Measurements from ENCODE around the gene OIT3. TPM values are rescaled to one million over a fixed set of nuclear protein-coding genes. Genes with fewer than 3 reads are reported as not detected.

OIT3 gene
- total RNA-seq, 4 donors from 2014 or later, result not detected

- no peak for DNase-seq (ENCODE audit: low spot score)
- ATAC-seq (ENCODE audit: low FRiP score), result no peak
- TF ChIP-seq, protein P1, sequence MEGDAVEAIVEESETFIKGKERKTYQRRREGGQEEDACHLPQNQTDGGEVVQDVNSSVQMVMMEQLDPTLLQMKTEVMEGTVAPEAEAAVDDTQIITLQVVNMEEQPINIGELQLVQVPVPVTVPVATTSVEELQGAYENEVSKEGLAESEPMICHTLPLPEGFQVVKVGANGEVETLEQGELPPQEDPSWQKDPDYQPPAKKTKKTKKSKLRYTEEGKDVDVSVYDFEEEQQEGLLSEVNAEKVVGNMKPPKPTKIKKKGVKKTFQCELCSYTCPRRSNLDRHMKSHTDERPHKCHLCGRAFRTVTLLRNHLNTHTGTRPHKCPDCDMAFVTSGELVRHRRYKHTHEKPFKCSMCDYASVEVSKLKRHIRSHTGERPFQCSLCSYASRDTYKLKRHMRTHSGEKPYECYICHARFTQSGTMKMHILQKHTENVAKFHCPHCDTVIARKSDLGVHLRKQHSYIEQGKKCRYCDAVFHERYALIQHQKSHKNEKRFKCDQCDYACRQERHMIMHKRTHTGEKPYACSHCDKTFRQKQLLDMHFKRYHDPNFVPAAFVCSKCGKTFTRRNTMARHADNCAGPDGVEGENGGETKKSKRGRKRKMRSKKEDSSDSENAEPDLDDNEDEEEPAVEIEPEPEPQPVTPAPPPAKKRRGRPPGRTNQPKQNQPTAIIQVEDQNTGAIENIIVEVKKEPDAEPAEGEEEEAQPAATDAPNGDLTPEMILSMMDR (IDR thresholded peaks at IDR 0.05), result no peak
Measured at GRCh38 chr10:72951760-72952159, 58.2 kb downstream of the OIT3 start.

DNA sequence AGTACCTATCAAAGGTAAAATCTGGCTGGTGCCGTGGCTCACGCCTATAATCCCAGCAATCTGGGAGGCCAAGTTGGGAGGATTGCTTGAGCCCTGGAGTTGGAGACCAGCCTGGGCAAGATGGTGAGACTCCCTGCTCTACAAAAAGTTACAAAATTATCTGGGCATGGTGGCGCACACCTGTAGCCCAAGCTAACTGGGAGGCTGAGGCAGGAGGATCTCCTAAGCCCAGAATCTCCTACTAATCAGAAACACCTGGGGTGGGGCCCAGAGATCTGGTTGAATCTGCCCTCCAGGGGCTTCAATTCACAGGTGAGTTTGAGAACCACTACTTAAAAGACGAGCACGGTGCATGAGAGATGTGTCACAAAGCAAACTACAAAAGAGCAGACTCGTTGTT lies 58.6 kb downstream of the OIT3 start:
- no peak for ATAC-seq (ENCODE audit: low FRiP score)
- TF ChIP-seq, protein P1 (IDR thresholded peaks at IDR 0.05), result no peak
- DNase-seq (ENCODE audit: low spot score), result no peak

- no peak for DNase-seq (ENCODE audit: low spot score)
- TF ChIP-seq, protein P1 (IDR thresholded peaks at IDR 0.05), result no peak
- no peak for ATAC-seq (ENCODE audit: low FRiP score)
Measured at GRCh38 chr10:72952642-72953158, 59.2 kb downstream of the OIT3 start.

DNA sequence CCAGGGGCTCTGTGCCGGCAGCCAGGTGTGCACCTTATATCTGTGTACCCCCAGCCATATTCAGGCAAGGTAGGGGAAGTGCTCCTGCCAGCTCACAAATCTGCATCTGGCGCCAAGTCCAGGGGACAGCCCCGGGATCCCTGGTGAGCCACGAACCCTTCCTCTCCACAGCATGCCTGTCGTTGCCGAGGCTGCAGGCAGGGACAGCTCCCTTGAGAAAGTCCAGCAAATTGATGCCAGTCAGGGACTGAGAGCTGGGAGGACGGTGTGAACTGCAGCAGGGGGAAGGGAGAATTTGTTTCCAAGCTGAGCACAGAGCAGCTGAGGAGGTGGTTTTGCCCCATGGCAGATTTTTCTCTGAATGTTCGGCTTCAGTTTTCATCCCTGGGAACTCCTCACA lies 60.1 kb downstream of the OIT3 start:
- DNase-seq (ENCODE audit: low spot score), result no peak
- TF ChIP-seq, protein P1 (IDR thresholded peaks at IDR 0.05), result no peak
- ATAC-seq (ENCODE audit: low FRiP score), result no peak

DNA sequence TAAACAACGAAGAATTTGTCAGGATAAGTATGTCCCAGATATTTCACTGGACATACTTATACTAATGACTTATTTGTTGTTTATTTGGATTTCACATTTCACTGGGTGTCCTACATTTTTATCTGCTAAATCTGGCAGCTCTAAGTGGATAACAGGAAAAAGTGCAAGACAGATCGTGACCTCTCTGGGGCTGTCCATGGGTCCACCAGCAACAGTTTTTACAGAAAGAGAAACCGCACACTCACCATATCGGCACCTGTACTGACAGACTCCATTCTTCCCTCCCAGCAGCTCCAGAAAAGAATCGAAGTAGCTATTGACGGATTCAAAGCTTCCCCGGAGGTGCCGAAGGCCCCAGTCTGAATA lies 60.7 kb downstream of the OIT3 start:
- TF ChIP-seq, protein P1 (IDR thresholded peaks at IDR 0.05), result no peak
- DNase-seq (ENCODE audit: low spot score), result no peak
- ATAC-seq (ENCODE audit: low FRiP score), result no peak

DNA sequence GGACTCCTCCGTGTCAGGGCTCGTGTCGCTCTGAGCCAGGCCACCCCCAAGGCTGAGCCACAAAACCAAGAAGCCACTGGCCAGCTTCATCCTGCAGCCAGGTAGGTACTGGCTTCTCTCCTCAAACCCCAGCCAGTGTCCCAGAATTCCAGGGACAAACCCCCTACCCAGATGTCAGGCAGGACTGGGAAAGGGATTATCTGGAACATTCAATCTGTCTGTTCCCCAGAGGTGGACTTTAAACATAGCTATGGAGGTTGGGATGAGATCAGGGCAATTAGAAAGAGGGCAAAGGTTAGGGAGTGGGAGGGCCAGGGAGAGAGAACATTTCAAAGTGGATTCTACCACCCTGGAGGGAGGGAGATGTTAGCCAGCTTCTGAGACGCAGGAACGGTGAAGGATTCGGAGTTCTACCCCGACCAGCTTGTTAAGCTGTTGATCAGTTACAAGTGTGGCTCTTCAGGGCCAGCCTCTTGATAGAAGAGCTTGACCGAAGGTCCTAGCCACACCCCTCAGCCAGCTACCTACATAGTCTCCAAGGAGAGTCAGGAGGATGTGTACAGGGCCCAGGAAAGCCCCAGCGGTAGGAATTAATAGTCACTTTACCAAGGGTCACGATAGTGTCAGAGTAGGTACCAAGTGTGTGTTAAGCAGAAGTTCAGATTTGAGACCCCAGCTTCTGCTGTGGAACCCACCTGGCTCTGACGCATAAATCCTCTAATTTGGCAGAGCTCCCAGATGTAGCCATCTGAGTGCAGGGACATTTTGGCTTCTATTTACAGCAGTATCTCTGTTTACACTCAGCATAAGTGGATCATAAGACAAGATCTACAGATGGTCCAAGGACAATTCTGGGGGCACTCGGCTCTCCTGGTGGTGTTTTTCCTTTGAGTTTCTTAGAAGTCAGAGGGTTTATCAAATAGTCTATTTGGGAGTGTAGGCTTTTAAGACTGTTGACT lies 61.3 kb downstream of the OIT3 start, which contains the start of gene PLA2G12B:
Gene PLA2G12B, minus strand, starts transcription at position 211 of the 959 bp plus-strand sequence. Its CDS starts 121 bp downstream, at position 90.
- TF ChIP-seq, protein P1 (IDR thresholded peaks at IDR 0.05), result no peak
- no peak for ATAC-seq (ENCODE audit: low FRiP score)
- no peak for DNase-seq (ENCODE audit: low spot score)

Measured in omental fat pad (tissue), 4 donors.